WTC11 (cell line): Measurements from ENCODE around the gene PSEN2.

Experiments used
- AFF4 ChIP-seq: sonication (generic); formaldehyde crosslinking; IDR thresholded peaks from 2 replicates; pipeline ENCODE4 v1.8.1; 2023; ENCODE audit warnings: mild to moderate bottlenecking, missing genetic modification reagents, borderline replicate concordance
- ATF3 ChIP-seq: sonication (generic); formaldehyde crosslinking; conservative IDR thresholded peaks from 2 replicates; pipeline ENCODE4 v1.8.1; 2022; ENCODE audit warnings: mild to moderate bottlenecking, missing genetic modification reagents
- CREB1 ChIP-seq: sonication (generic); formaldehyde crosslinking; IDR thresholded peaks from 2 replicates; pipeline ENCODE4 v1.8.0; 2023; ENCODE audit warnings: mild to moderate bottlenecking, missing genetic modification reagents
- CTCF ChIP-seq: fragments of 200-600 bp; IDR thresholded peaks from 2 replicates; pipeline ENCODE4 v1.8.0; 2022; ENCODE audit warnings: antibody characterized with exemption
- JUN ChIP-seq: sonication (generic); formaldehyde crosslinking; IDR thresholded peaks from 2 replicates; pipeline ENCODE4 v1.8.0; 2023; ENCODE audit warnings: mild to moderate bottlenecking, missing genetic modification reagents
- KAT7 ChIP-seq: sonication (generic); formaldehyde crosslinking; IDR thresholded peaks from 2 replicates; pipeline ENCODE4 v1.8.1; 2023; ENCODE audit warnings: missing genetic modification reagents, mild to moderate bottlenecking, borderline replicate concordance
- MAX ChIP-seq: sonication (generic); formaldehyde crosslinking; IDR thresholded peaks from 2 replicates; pipeline ENCODE4 v1.8.0; 2022; ENCODE audit warnings: mild to moderate bottlenecking, missing genetic modification reagents
- MYBL2 ChIP-seq: sonication (generic); formaldehyde crosslinking; IDR thresholded peaks from 2 replicates; pipeline ENCODE4 v1.8.1; 2023; ENCODE audit warnings: mild to moderate bottlenecking, moderate library complexity, missing genetic modification reagents
- NFE2L1 ChIP-seq: sonication (generic); formaldehyde crosslinking; IDR thresholded peaks from 2 replicates; pipeline ENCODE4 v1.8.1; 2023; ENCODE audit warnings: missing genetic modification reagents
- NR2C2 ChIP-seq: sonication (generic); formaldehyde crosslinking; IDR thresholded peaks from 2 replicates; pipeline ENCODE4 v1.8.0; 2022; ENCODE audit warnings: mild to moderate bottlenecking, missing genetic modification reagents
- SP1 ChIP-seq: sonication (generic); formaldehyde crosslinking; conservative IDR thresholded peaks from 2 replicates; pipeline ENCODE4 v1.8.1; 2022; ENCODE audit warnings: missing genetic modification reagents
- STAT6 ChIP-seq: sonication (generic); formaldehyde crosslinking; conservative IDR thresholded peaks from 2 replicates; pipeline ENCODE4 v1.8.1; 2023; ENCODE audit warnings: mild to moderate bottlenecking, low read depth, missing genetic modification reagents, moderate library complexity
- TCF7 ChIP-seq: sonication (generic); formaldehyde crosslinking; IDR thresholded peaks from 2 replicates; pipeline ENCODE4 v1.8.0; 2022; ENCODE audit warnings: mild to moderate bottlenecking, low read depth, missing genetic modification reagents, moderate library complexity

GRCh38 chr1:226827458-226827857 lies 43.0 kb upstream of the PSEN2 start:
- TF ChIP-seq CREB1 (no peak), SP1 (no peak), CTCF (no peak), TCF7 (no peak), JUN (CRISPR knock-in tag) (no peak), NR2C2 (CRISPR knock-in tag) (no peak), MAX (CRISPR knock-in tag) (no peak), AFF4 (CRISPR knock-in tag) (no peak), NFE2L1 (CRISPR knock-in tag) (no peak), MYBL2 (no peak), ATF3 (CRISPR knock-in tag) (no peak), STAT6 (CRISPR knock-in tag) (no peak), KAT7 (CRISPR knock-in tag) (no peak)
